K562 (cell line): ENCODE data around the gene EML3. TPM values are rescaled to one million over a fixed set of nuclear protein-coding genes. Genes with fewer than 3 reads are reported as not detected.

Experiments used
- ATF6 ChIP-seq: sonication (generic); formaldehyde crosslinking; IDR thresholded peaks from 2 replicates; pipeline ENCODE4 v1.4.0; 2020; ENCODE audit warnings: mild to moderate bottlenecking, missing genetic modification reagents
- ELF2 ChIP-seq: fragments of 250-450 bp; sonication (Bioruptor Pico); IDR thresholded peaks from 2 replicates; pipeline ENCODE4 v1.5.0; 2021; ENCODE audit warnings: mild to moderate bottlenecking
- PTBP1 ChIP-seq: fragments of 200-400 bp; formaldehyde crosslinking; IDR thresholded peaks from 2 replicates; pipeline ENCODE4 v1.6.1; 2017; ENCODE audit warnings: low read depth, low read length
- PTTG1 ChIP-seq: fragments of 450-650 bp; IDR thresholded peaks from 2 replicates; pipeline ENCODE4 v1.6.1; 2016; ENCODE audit warnings: low read depth, mild to moderate bottlenecking, missing genetic modification characterization, missing compliant biosample characterization
- SRSF3 ChIP-seq: fragments of 200-400 bp; formaldehyde crosslinking; IDR thresholded peaks from 2 replicates; pipeline ENCODE4 v1.6.1; 2016; ENCODE audit warnings: mild to moderate bottlenecking, low read length, moderate library complexity; ENCODE audit not compliant: insufficient read depth
- ZBTB26 ChIP-seq: fragments of 450-650 bp; formaldehyde crosslinking; IDR thresholded peaks from 2 replicates; pipeline ENCODE4 v1.4.0; 2022; ENCODE audit warnings: missing genetic modification characterization
- polyA plus RNA-seq, 8 experiments: library from polyadenylated mRNA; depleted of rRNA in 4 of 8; stranded (reverse) in 5 of 8; unstranded in 3 of 8; fragments of >200 nt; fragmentation: Nextera tagmentation in 2 of 8; fragmentation: Illumina TruSeq in 1 of 8; extraction: Ambion mirVana in 2 of 8; extraction: Trizol in 1 of 8; gene quantifications; 2 replicates each; pipeline versions ENCODE4 v1.2.1 to v1.2.3, GENCODE V29; 2011 to 2014; ENCODE audit warnings: inconsistent platforms in 1 of 8, missing spikeins in 1 of 8
- total RNA-seq, 7 experiments: library from RNA; depleted of rRNA in 6 of 7; stranded (reverse); fragments of >200 nt in 6 of 7; fragmentation: Illumina TruSeq in 2 of 7; extraction: Trizol in 2 of 7; gene quantifications; 2 replicates each; pipeline versions ENCODE4 v1.2.1 to v1.2.3, GENCODE V29; 2011 to 2021; ENCODE audit warnings: low replicate concordance in 1 of 7
- TF ChIP-seq, protein P1 (sequence below): sonication (generic); formaldehyde crosslinking; IDR thresholded peaks from 2 replicates; pipeline ENCODE4 v1.8.0; 2023; ENCODE audit warnings: mild to moderate bottlenecking, missing genetic modification reagents
- TF ChIP-seq, protein P2 (sequence below), 2 experiments: IDR thresholded peaks; 2 replicates each; pipeline ENCODE4 v1.6.1; 2011; ENCODE audit warnings: borderline replicate concordance in 1 of 2, control low read depth in 1 of 2, low read depth in 1 of 2, low read length in 1 of 2, mild to moderate bottlenecking in 1 of 2, mixed read lengths in 1 of 2, moderate library complexity in 1 of 2; ENCODE audit not compliant: insufficient read depth in 1 of 2, insufficient read length in 1 of 2, poor library complexity in 1 of 2, severe bottlenecking in 1 of 2; ENCODE audit errors: extremely low read depth in 1 of 2

Gene EML3
- total and polyA plus RNA-seq, 9 of the 15 experiments (the other 6 are each of a cell fraction or from before 2014, with no cell fraction given), result 0.32 to 90.5 (median 26.4) TPM

- TF ChIP-seq, protein P1, sequence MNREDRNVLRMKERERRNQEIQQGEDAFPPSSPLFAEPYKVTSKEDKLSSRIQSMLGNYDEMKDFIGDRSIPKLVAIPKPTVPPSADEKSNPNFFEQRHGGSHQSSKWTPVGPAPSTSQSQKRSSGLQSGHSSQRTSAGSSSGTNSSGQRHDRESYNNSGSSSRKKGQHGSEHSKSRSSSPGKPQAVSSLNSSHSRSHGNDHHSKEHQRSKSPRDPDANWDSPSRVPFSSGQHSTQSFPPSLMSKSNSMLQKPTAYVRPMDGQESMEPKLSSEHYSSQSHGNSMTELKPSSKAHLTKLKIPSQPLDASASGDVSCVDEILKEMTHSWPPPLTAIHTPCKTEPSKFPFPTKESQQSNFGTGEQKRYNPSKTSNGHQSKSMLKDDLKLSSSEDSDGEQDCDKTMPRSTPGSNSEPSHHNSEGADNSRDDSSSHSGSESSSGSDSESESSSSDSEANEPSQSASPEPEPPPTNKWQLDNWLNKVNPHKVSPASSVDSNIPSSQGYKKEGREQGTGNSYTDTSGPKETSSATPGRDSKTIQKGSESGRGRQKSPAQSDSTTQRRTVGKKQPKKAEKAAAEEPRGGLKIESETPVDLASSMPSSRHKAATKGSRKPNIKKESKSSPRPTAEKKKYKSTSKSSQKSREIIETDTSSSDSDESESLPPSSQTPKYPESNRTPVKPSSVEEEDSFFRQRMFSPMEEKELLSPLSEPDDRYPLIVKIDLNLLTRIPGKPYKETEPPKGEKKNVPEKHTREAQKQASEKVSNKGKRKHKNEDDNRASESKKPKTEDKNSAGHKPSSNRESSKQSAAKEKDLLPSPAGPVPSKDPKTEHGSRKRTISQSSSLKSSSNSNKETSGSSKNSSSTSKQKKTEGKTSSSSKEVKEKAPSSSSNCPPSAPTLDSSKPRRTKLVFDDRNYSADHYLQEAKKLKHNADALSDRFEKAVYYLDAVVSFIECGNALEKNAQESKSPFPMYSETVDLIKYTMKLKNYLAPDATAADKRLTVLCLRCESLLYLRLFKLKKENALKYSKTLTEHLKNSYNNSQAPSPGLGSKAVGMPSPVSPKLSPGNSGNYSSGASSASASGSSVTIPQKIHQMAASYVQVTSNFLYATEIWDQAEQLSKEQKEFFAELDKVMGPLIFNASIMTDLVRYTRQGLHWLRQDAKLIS (CRISPR knock-in tag), result peak; percentile 87; the same call in 1 of the 2 replicates
- TF ChIP-seq ELF2 (CRISPR knock-in tag), result 0 out of 2 replicates have a peak, but pooled peaks have one; percentile 27
- TF ChIP-seq SRSF3, result no peak
- no peak for TF ChIP-seq ZBTB26 (CRISPR knock-in tag)
- TF ChIP-seq PTTG1 (tag), result no peak
- no peak for TF ChIP-seq PTBP1
- 0 out of 2 replicates have a peak, but pooled peaks have one; percentile 69 for TF ChIP-seq ATF6 (CRISPR knock-in tag)
- TF ChIP-seq, protein P2, sequence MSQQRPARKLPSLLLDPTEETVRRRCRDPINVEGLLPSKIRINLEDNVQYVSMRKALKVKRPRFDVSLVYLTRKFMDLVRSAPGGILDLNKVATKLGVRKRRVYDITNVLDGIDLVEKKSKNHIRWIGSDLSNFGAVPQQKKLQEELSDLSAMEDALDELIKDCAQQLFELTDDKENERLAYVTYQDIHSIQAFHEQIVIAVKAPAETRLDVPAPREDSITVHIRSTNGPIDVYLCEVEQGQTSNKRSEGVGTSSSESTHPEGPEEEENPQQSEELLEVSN (IDR thresholded peaks at IDR 0.05; ENCODE audit: borderline replicate concordance in 1 of 2, extremely low read depth in 1 of 2, insufficient read depth in 1 of 2, insufficient read length in 1 of 2, low read depth in 1 of 2, low read length in 1 of 2, poor library complexity in 1 of 2, severe bottlenecking in 1 of 2), result peak in 1 of 2 experiments; percentile 35
Observed at GRCh38 chr11:62601372-62602140, 11.0 kb downstream of the EML3 start, which contains the start of gene MTA2 (continued).
